Osteocyte (in vitro differentiated cells): ENCODE data around the gene AP4M1. TPM values are rescaled to one million over a fixed set of nuclear protein-coding genes. Genes with fewer than 3 reads are reported as not detected.

Experiments
- DNase-seq: peaks from one replicate; pipeline ENCODE4 v3.0.0; 2021; ENCODE audit warnings: mixed read lengths; ENCODE audit not compliant: unreplicated experiment; ENCODE audit errors: extremely low spot score
- H3K27ac Mint-ChIP-seq: one replicate; pipeline ENCODE4 v1.8.0; 2021; ENCODE audit warnings: mild to moderate bottlenecking, mixed read lengths; ENCODE audit not compliant: unreplicated experiment
- H3K27me3 Mint-ChIP-seq: one replicate; pipeline ENCODE4 v1.8.0; 2021; ENCODE audit warnings: mixed read lengths; ENCODE audit not compliant: unreplicated experiment
- H3K36me3 Mint-ChIP-seq: one replicate; pipeline ENCODE4 v1.8.0; 2021; ENCODE audit warnings: mixed read lengths; ENCODE audit not compliant: unreplicated experiment
- H3K4me1 Mint-ChIP-seq: one replicate; pipeline ENCODE4 v1.8.0; 2021; ENCODE audit warnings: mixed read lengths; ENCODE audit not compliant: unreplicated experiment
- H3K4me3 Mint-ChIP-seq: one replicate; pipeline ENCODE4 v1.8.0; 2021; ENCODE audit warnings: mild to moderate bottlenecking, moderate library complexity, mixed read lengths; ENCODE audit not compliant: unreplicated experiment
- H3K9me3 Mint-ChIP-seq: one replicate; pipeline ENCODE4 v1.8.0; 2021; ENCODE audit warnings: mixed read lengths; ENCODE audit not compliant: unreplicated experiment
- CTCF ChIP-seq: fragments of 200-600 bp; sonication (generic); IDR thresholded peaks from 2 replicates; pipeline ENCODE4 v1.5.0; 2021; ENCODE audit warnings: antibody characterized with exemption, mild to moderate bottlenecking, moderate library complexity
- total RNA-seq: library from RNA; stranded (reverse); gene quantifications from 2 replicates; pipeline ENCODE4 v1.2.1, GENCODE V29; 2021

Gene AP4M1
- total RNA-seq, 1 donor from 2014 or later: 27.4 TPM

DNA sequence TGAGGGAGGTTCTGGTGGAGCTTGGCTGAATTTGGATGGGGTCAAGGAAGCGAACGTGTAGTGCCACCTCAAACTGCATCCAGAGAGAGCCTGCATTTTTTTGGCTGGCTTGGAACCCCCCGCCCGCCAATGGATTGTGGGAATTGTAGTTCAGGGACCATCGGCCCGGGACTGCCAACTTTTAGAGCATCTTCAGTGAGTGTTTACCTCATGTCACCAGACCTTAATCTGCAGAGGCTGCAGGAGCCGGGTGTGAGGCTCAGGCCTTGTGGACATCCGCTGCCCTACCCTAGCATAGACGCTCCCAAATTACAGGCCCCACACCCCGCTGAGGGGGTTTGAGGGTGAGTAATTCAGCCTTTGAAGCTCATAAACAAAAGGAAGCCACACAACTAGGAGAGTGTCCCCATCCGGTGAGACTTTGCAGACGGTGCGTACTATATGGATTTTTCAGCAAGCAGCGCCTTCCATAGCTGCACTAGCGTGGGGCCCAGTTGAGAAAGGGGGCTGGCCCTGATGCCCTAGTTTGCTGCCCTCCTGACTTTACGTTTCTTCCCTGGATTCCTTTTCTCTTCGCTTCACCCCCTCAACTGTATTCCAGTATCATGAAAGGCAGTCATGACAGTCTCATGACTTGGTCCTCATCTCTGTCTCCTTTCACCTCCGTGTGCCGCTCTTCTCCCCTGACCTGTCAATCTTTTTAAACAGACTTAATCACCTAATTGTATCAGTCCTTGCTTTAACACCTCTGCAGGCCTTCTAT is 18.7 kb downstream of the AP4M1 start:
- no peak for DNase-seq
- Mint-ChIP-seq H3K27me3 (no peaks in the 10 kb centered on the region), H3K27ac (peak overlapping the region; percentile 98), H3K9me3 (no peaks in the 10 kb centered on the region), H3K36me3 (peaks cover 2% of the 10 kb centered on the region), H3K4me1 (peaks cover 18% of the 10 kb centered on the region), H3K4me3 (peak overlapping the region; percentile 96)
- TF ChIP-seq CTCF: no peak

- peaks cover 2% of the 10 kb centered on the region for H3K36me3 Mint-ChIP-seq
- TF ChIP-seq CTCF: no peak
- no peaks in the 10 kb centered on the region for H3K9me3 Mint-ChIP-seq
- H3K27ac Mint-ChIP-seq: peak overlapping the region; percentile 98
- H3K4me1 Mint-ChIP-seq: peaks cover 21% of the 10 kb centered on the region
- no peaks in the 10 kb centered on the region for H3K27me3 Mint-ChIP-seq
- DNase-seq: no peak
- H3K4me3 Mint-ChIP-seq: peak overlapping the region; percentile 96
These were observed 19.2 kb downstream of the AP4M1 start for GRCh38 chr7:100120733-100121036.

DNA sequence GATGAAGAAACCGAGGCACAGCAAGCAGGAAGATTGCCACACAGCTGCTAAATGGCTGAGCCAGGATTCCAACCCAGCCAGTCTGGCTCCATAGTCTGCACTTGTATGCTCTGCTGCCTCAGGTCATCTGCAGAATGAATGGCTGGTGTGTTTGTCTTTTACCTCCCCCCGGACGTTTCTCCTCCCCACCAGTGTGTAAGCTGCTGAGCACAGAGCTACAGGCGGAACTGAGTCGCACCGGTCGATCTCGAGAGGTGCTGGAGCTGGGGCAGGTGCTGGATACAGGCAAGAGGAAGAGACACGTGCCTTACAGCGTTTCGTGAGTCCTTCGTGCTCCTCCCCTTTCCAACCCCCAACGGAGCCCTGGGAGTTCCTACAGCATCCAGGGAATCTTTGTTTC is 20.6 kb downstream of the AP4M1 start:
- no peaks in the 10 kb centered on the region for H3K36me3 Mint-ChIP-seq
- no peak for TF ChIP-seq CTCF
- no peak overlapping the region for H3K27ac Mint-ChIP-seq
- no peaks in the 10 kb centered on the region for H3K27me3 Mint-ChIP-seq
- H3K4me3 Mint-ChIP-seq: no peak overlapping the region
- no peaks in the 10 kb centered on the region for H3K9me3 Mint-ChIP-seq
- DNase-seq: no peak
- H3K4me1 Mint-ChIP-seq: peaks cover 31% of the 10 kb centered on the region

GRCh38 chr7:100122568-100122967 is 21.1 kb downstream of the AP4M1 start:
- no peaks in the 10 kb centered on the region for H3K36me3 Mint-ChIP-seq
- peaks cover 31% of the 10 kb centered on the region for H3K4me1 Mint-ChIP-seq
- TF ChIP-seq CTCF: no peak
- no peaks in the 10 kb centered on the region for H3K9me3 Mint-ChIP-seq
- H3K27me3 Mint-ChIP-seq: no peaks in the 10 kb centered on the region
- DNase-seq: no peak
- H3K27ac Mint-ChIP-seq: no peak overlapping the region
- H3K4me3 Mint-ChIP-seq: no peak overlapping the region

DNA sequence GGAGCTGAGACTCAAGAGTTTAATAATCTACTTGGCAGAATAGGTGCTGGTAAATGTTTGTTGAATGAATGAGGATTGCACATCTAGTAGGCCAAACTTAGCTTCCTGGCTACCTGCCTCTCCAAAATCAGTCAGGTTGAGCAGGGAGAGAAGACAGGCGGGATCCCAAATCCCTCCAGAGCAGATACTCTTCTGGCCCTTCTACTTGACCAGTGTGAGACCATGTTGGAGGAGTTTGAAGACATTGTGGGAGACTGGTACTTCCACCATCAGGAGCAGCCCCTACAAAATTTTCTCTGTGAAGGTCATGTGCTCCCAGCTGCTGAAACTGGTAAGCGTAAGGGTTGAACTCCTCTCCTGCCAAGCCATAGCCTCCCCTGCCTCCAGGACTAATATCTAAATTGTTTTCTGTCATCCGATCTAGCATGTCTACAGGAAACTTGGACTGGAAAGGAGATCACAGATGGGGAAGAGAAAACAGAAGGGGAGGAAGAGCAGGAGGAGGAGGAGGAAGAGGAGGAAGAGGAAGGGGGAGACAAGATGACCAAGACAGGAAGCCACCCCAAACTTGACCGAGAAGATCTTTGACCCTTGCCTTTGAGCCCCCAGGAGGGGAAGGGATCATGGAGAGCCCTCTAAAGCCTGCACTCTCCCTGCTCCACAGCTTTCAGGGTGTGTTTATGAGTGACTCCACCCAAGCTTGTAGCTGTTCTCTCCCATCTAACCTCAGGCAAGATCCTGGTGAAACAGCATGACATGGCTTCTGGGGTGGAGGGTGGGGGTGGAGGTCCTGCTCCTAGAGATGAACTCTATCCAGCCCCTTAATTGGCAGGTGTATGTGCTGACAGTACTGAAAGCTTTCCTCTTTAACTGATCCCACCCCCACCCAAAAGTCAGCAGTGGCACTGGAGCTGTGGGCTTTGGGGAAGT is 23.1 kb downstream of the AP4M1 start:
- Mint-ChIP-seq H3K9me3 (no peaks in the 10 kb centered on the region), H3K27me3 (no peaks in the 10 kb centered on the region), H3K36me3 (no peaks in the 10 kb centered on the region), H3K27ac (peak overlapping the region; percentile 56), H3K4me3 (peak overlapping the region; percentile 26), H3K4me1 (peaks cover 28% of the 10 kb centered on the region)
- DNase-seq: no peak
- no peak for TF ChIP-seq CTCF
